ENCODE measurements around the gene ENDOD1. TPM values are rescaled to one million over a fixed set of nuclear protein-coding genes. Genes with fewer than 3 reads are reported as not detected.

The ENDOD1 gene
- total RNA-seq, 1 experiment from 2014 or later, result 0.87 TPM

GRCh38 chr11:95155385-95155784 lies 65.7 kb downstream of the ENDOD1 start:
- H3K79me1 ChIP-seq (ENCODE audit: insufficient read depth, low read depth, low read length, poor library complexity, severe bottlenecking), result no peaks in the 10 kb centered on the region
- H2AFZ ChIP-seq (ENCODE audit: low read length), result no peak overlapping the region

More at GRCh38 chr11:95155385-95155784, 65.7 kb downstream of the ENDOD1 start:
- Histone ChIP-seq H3K23me2 (ENCODE audit: insufficient read length, low read depth, low read length, poor library complexity, severe bottlenecking) (peaks cover 10% of the 10 kb centered on the region), H3K79me2 (ENCODE audit: insufficient read depth, low read length) (no peaks in the 10 kb centered on the region), H3K9ac (ENCODE audit: extremely low read depth, insufficient read length, low read length) (no peak overlapping the region), H2BK5ac (ENCODE audit: insufficient read length, low read length) (no peak overlapping the region), H3K9me3 (ENCODE audit: control insufficient read depth, low read depth, low read length) (no peaks in the 10 kb centered on the region), H3K18ac (ENCODE audit: insufficient read length, low read depth, low read length) (no peak overlapping the region), H4K20me1 (ENCODE audit: control insufficient read depth, insufficient read depth, insufficient read length) (no peaks in the 10 kb centered on the region), H2AK5ac (ENCODE audit: insufficient read length, low read length) (no peak overlapping the region), H3K23ac (ENCODE audit: insufficient read length, low read depth, low read length) (no peak overlapping the region), H3T11ph (ENCODE audit: low read length) (no peak overlapping the region), H2BK12ac (ENCODE audit: insufficient read length, low read depth, low read length) (no peak overlapping the region), H3K4me2 (ENCODE audit: insufficient read depth, insufficient read length, low read length) (no peak overlapping the region), H4K8ac (replicated peaks; ENCODE audit: insufficient read length, low read depth, low read length) (no peak overlapping the region), H3K4ac (ENCODE audit: low read depth, low read length) (no peak overlapping the region), H3K56ac (ENCODE audit: insufficient read length, low read depth, low read length) (no peak overlapping the region), H3K14ac (ENCODE audit: insufficient read depth, low read length) (no peak overlapping the region), H4K5ac (ENCODE audit: insufficient read length, low read depth, low read length) (no peak overlapping the region), H4K91ac (ENCODE audit: insufficient read length, low read depth, low read length) (no peak overlapping the region), H3K27me3 (ENCODE audit: insufficient read depth, low read length) (no peaks in the 10 kb centered on the region; the same call in 1 of the 2 replicates), H2BK15ac (ENCODE audit: low read depth, low read length) (no peak overlapping the region), H2BK20ac (ENCODE audit: low read depth, low read length, poor library complexity, severe bottlenecking) (no peak overlapping the region), H3K27ac (ENCODE audit: insufficient read length, low read depth, low read length) (no peak overlapping the region), H3K4me1 (ENCODE audit: insufficient read depth, low read length) (no peaks in the 10 kb centered on the region; the same call in 1 of the 2 replicates), H2BK120ac (ENCODE audit: low read depth, low read length, poor library complexity, severe bottlenecking) (no peak overlapping the region)
- Mint-ChIP-seq H3K9me3 (peaks cover 6 to 7% of the 10 kb centered on the region in 2 experiments), H3K36me3 (ENCODE audit: insufficient read depth in 1 of 3, low read depth in 3 of 3) (peaks cover 0 to 14% (median 6%) of the 10 kb centered on the region in 3 experiments; a peak in 5 of 7 replicates), H3K27ac (no peak overlapping the region), H3K27me3 (ENCODE audit: low read depth) (peaks cover 13% of the 10 kb centered on the region), H3K4me1 (peaks cover 15% of the 10 kb centered on the region in 2 experiments), H3K4me3 (no peak overlapping the region)
- no peak for DNase-seq
- WGBS (ENCODE audit: extremely low coverage, insufficient read length, low lambda C conversion rate), result no CpG with 5 or more reads among the region's 4 CpGs
- TF ChIP-seq CTCF (conservative IDR thresholded peaks at IDR 0.05), result no peak

All from H9 (cell line).